Measurements from ENCODE around the gene RUVBL1. TPM values are rescaled to one million over a fixed set of nuclear protein-coding genes. Genes with fewer than 3 reads are reported as not detected.
A peak's percentile ranks its signal among the peaks of the same experiment; 100 is the strongest.

The RUVBL1 gene
- total and polyA plus RNA-seq, 2 of the 4 experiments (the other 2 are of a cell fraction) = 68.7 to 83.3 TPM

DNA sequence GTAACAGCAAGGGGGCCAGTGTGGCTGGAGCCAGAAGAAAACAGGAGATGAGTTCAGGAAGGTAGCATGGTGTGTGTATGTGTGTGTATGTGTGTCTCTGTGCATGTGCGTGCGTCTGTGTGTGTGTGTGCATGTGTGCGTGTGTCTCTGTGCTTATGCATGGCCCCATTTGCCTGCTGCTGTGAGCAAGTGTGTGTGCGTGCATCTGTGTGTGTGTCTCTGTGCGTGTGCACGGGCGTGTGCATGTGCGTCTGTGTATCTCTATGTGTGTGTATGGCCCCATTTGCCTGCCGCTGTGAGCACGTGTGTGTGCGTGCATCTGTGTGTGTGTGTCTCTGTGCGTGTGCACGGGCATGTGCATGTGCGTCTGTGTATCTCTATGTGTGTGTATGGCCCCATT, 22.6 kb upstream of the RUVBL1 start:
- Histone ChIP-seq H2AK9ac (replicated peaks; ENCODE audit: low read depth, low read length, poor library complexity) (no peak overlapping the region), H2AFZ (replicated peaks; ENCODE audit: low read length, poor library complexity) (no peak overlapping the region), H3K9me3 (ENCODE audit: control insufficient read depth, insufficient read depth, low read length) (no peaks in the 10 kb centered on the region), H2BK20ac (ENCODE audit: low read depth, low read length) (no peak overlapping the region), H2BK15ac (ENCODE audit: low read depth, low read length) (no peak overlapping the region), H2AK5ac (ENCODE audit: low read depth, low read length) (peak overlapping the region; percentile 10; the same call in 1 of the 2 replicates), H3K36me3 (ENCODE audit: control insufficient read depth, insufficient read depth, low read length) (no peaks in the 10 kb centered on the region), H3K14ac (replicated peaks; ENCODE audit: low read depth, low read length) (no peak overlapping the region), H3K23ac (ENCODE audit: low read depth, low read length) (no peak overlapping the region), H3K4me3 (ENCODE audit: insufficient read depth, low read depth, low read length) (no peak overlapping the region), H4K91ac (ENCODE audit: insufficient read depth, low read depth, low read length) (no peak overlapping the region), H2BK5ac (ENCODE audit: low read depth, low read length, poor library complexity, severe bottlenecking) (no peak overlapping the region), H3K4ac (ENCODE audit: low read depth, low read length) (no peak overlapping the region), H3K27me3 (ENCODE audit: control insufficient read depth, insufficient read depth, low read length) (peaks cover 7% of the 10 kb centered on the region), H4K20me1 (ENCODE audit: insufficient read depth, low read length) (no peaks in the 10 kb centered on the region), H2BK120ac (ENCODE audit: low read depth, low read length) (no peak overlapping the region), H3K9ac (ENCODE audit: low read depth, low read length) (no peak overlapping the region), H4K8ac (ENCODE audit: low read depth in 2 of 2, low read length in 2 of 2) (no peak overlapping the region), H3K56ac (ENCODE audit: extremely low read depth, insufficient read depth, low read length) (no peak overlapping the region), H3K4me1 (ENCODE audit: control insufficient read depth, insufficient read depth, low read length) (no peaks in the 10 kb centered on the region; the same call in 1 of the 2 replicates), H3K4me2 (ENCODE audit: low read depth, low read length) (no peak overlapping the region), H3K27ac (ENCODE audit: insufficient read depth, low read length) (no peak overlapping the region), H3K18ac (ENCODE audit: low read depth, low read length) (no peak overlapping the region), H3K79me1 (ENCODE audit: low read depth in 1 of 2, low read length in 2 of 2) (no peaks in the 10 kb centered on the region), H4K5ac (ENCODE audit: low read depth, low read length) (no peak overlapping the region), H3K9me1 (ENCODE audit: insufficient read depth, low read length) (peaks cover 8% of the 10 kb centered on the region; the same call in 1 of the 2 replicates)
- intact Hi-C loops (cut with micrococcal nuclease) = no loop called here
- ATAC-seq (ENCODE audit: low read depth) (no peak), DNase-seq (no peak)
- TF ChIP-seq MAFK (IDR thresholded peaks at IDR 0.05; ENCODE audit: low read depth, low read length) (no peak), RFX5 (IDR thresholded peaks at IDR 0.05; ENCODE audit: low read depth, low read length) (no peak), MXI1 (IDR thresholded peaks at IDR 0.05; ENCODE audit: borderline replicate concordance, low read depth, low read length) (no peak), CEBPB (IDR thresholded peaks at IDR 0.05; ENCODE audit: low read depth, low read length) (no peak)
- no TSS peak for BruUV-seq (replicated peaks)
- POLR2A ChIA-PET (ENCODE audit: unreplicated experiment) = no interaction called here
- CTCF ChIA-PET = no interaction called here
- dilution Hi-C loops (cut with HindIII; ENCODE audit: low sequenced_read_pairs, unreplicated experiment) = no loop called here
- in situ Hi-C loops (cut with MboI; ENCODE audit: low sequenced_read_pairs) = no loop called here
- 96% methylated on average over 12 of the region's 14 CpGs; no CpG with 5 or more reads in 1 of the 2 experiments for WGBS, 2 experiments (ENCODE audit: extremely low coverage in 2 of 2, insufficient read length in 1 of 2)

Measured in IMR-90 (cell line).